ENCODE results near the gene CDK13. TPM values are rescaled to one million over a fixed set of nuclear protein-coding genes. Genes with fewer than 3 reads are reported as not detected.

CDK13 gene
- total RNA-seq, 1 experiment from 2014 or later, result 34.9 TPM

- no peaks in the 10 kb centered on the region for H3K9me2 ChIP-seq (replicated peaks; ENCODE audit: low read length)
- intact Hi-C loops (cut with micrococcal nuclease), result no loop called here
- no peak for ATAC-seq
- TF ChIP-seq EZH2 (IDR thresholded peaks at IDR 0.05; ENCODE audit: low read length, unreplicated experiment) (no peak), CTCF (conservative IDR thresholded peaks at IDR 0.05; ENCODE audit: low read depth, low read length) (no peak), EZH2phosphoT487 (IDR thresholded peaks at IDR 0.05; ENCODE audit: borderline replicate concordance, low read length) (no peak)
- H3K4me1 ChIP-seq (ENCODE audit: insufficient read depth, low read length), result peaks cover 11% of the 10 kb centered on the region; the same call in 1 of the 2 replicates
- H3K79me2 ChIP-seq (ENCODE audit: low read length), result peaks cover 91% of the 10 kb centered on the region
- no peak overlapping the region for H3K27ac ChIP-seq (ENCODE audit: low read length)
- H4K20me1 ChIP-seq (ENCODE audit: low read length), result peaks cover 52% of the 10 kb centered on the region
- H3F3A ChIP-seq (ENCODE audit: low read length, unreplicated experiment), result no peaks in the 10 kb centered on the region
- POLR2A ChIA-PET (ENCODE audit: unreplicated experiment), result interaction anchor here (0.6 kb wide), 1 partner anchor 94 kb away, joined by 3 read pairs; no protein-coding TSS in a partner anchor
- no peaks in the 10 kb centered on the region for H3K36me3 ChIP-seq (ENCODE audit: low read depth, low read length)
- no peak overlapping the region for H3K4me3 ChIP-seq (ENCODE audit: low read length)
- H3K27me3 ChIP-seq (ENCODE audit: low read length), result no peaks in the 10 kb centered on the region
- H3K9ac ChIP-seq (ENCODE audit: low read length), result no peak overlapping the region
- no peak overlapping the region for H3K4me2 ChIP-seq (ENCODE audit: low read length)
- DNase-seq, result no peak
- H3K9me3 ChIP-seq (ENCODE audit: low read length), result no peaks in the 10 kb centered on the region
- BruUV-seq (replicated peaks), result no TSS peak
- no peak overlapping the region for H2AFZ ChIP-seq (ENCODE audit: low read length)
- CTCF ChIA-PET, result no interaction called here
These were observed 8.0 kb downstream of the CDK13 start for GRCh38 chr7:39958038-39958437.

GRCh38 chr7:39967406-39968161, 17.5 kb downstream of the CDK13 start:
- no peaks in the 10 kb centered on the region for H3K36me3 ChIP-seq (ENCODE audit: low read depth, low read length)
- ATAC-seq (no peak), DNase-seq (no peak)
- no peak for TF ChIP-seq EZH2phosphoT487 (IDR thresholded peaks at IDR 0.05; ENCODE audit: borderline replicate concordance, low read length)
- no peak for TF ChIP-seq EZH2 (IDR thresholded peaks at IDR 0.05; ENCODE audit: low read length, unreplicated experiment)
- TF ChIP-seq CTCF (conservative IDR thresholded peaks at IDR 0.05; ENCODE audit: low read depth, low read length), result no peak
- BruUV-seq (replicated peaks), result no TSS peak
- peaks cover 79% of the 10 kb centered on the region for H3K79me2 ChIP-seq (ENCODE audit: low read length)
- no peaks in the 10 kb centered on the region for H3K27me3 ChIP-seq (ENCODE audit: low read length)
- POLR2A ChIA-PET (ENCODE audit: unreplicated experiment), result no interaction called here
- no peaks in the 10 kb centered on the region for H3K9me2 ChIP-seq (replicated peaks; ENCODE audit: low read length)
- H3F3A ChIP-seq (ENCODE audit: low read length, unreplicated experiment), result no peaks in the 10 kb centered on the region
- CTCF ChIA-PET, result no interaction called here
- H2AFZ ChIP-seq (ENCODE audit: low read length), result no peak overlapping the region
- no peak overlapping the region for H3K27ac ChIP-seq (ENCODE audit: low read length)
- H4K20me1 ChIP-seq (ENCODE audit: low read length), result peaks cover 30% of the 10 kb centered on the region; the same call in 1 of the 2 replicates
- intact Hi-C loops (cut with micrococcal nuclease), result no loop called here
- H3K4me1 ChIP-seq (ENCODE audit: insufficient read depth, low read length), result no peaks in the 10 kb centered on the region
- no peak overlapping the region for H3K4me3 ChIP-seq (ENCODE audit: low read length)
- H3K9ac ChIP-seq (ENCODE audit: low read length), result no peak overlapping the region
- H3K9me3 ChIP-seq (ENCODE audit: low read length), result no peaks in the 10 kb centered on the region
- no peak overlapping the region for H3K4me2 ChIP-seq (ENCODE audit: low read length)

DNA sequence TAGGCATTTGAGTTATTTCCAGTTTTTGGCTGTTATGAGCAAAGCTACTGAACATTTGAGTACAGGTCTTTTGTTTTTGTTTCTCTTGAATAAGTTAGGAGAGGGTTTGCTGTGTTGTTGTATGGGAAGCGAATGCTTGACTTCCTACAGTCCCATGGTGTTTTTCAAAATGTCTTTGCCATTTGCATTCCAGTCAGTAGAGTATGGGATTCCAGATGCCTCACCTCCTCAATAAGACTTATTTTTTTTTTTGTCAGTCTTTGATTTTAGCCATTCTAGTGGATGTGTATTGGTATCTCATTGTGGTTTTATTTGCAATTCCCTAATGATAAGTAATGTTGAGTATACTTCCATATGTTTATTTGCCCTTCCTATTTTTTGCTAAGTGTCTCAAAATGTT, 19.4 kb downstream of the CDK13 start:
- Histone ChIP-seq H3K79me2 (ENCODE audit: low read length) (peaks cover 90% of the 10 kb centered on the region), H3K9me3 (ENCODE audit: low read length) (no peaks in the 10 kb centered on the region), H3K9me2 (replicated peaks; ENCODE audit: low read length) (no peaks in the 10 kb centered on the region), H2AFZ (ENCODE audit: low read length) (no peak overlapping the region), H3K4me1 (ENCODE audit: insufficient read depth, low read length) (no peaks in the 10 kb centered on the region), H3K36me3 (ENCODE audit: low read depth, low read length) (no peaks in the 10 kb centered on the region), H3K27ac (ENCODE audit: low read length) (no peak overlapping the region), H3K4me2 (ENCODE audit: low read length) (no peak overlapping the region), H3K27me3 (ENCODE audit: low read length) (no peaks in the 10 kb centered on the region), H3K9ac (ENCODE audit: low read length) (no peak overlapping the region), H4K20me1 (ENCODE audit: low read length) (peaks cover 42% of the 10 kb centered on the region; the same call in 1 of the 2 replicates), H3K4me3 (ENCODE audit: low read length) (no peak overlapping the region), H3F3A (ENCODE audit: low read length, unreplicated experiment) (no peaks in the 10 kb centered on the region)
- ChIA-PET POLR2A (ENCODE audit: unreplicated experiment) (no interaction called here), CTCF (no interaction called here)
- no peak for ATAC-seq
- intact Hi-C loops (cut with micrococcal nuclease), result no loop called here
- DNase-seq, result no peak
- no peak for TF ChIP-seq CTCF (conservative IDR thresholded peaks at IDR 0.05; ENCODE audit: low read depth, low read length)
- TF ChIP-seq EZH2phosphoT487 (IDR thresholded peaks at IDR 0.05; ENCODE audit: borderline replicate concordance, low read length), result no peak
- TF ChIP-seq EZH2 (IDR thresholded peaks at IDR 0.05; ENCODE audit: low read length, unreplicated experiment), result no peak
- no TSS peak for BruUV-seq (replicated peaks)
